OCI-LY1 (cell line): ENCODE measurements around the gene ROR1.

Source experiments
- H2AFZ ChIP-seq: fragments of 200-600 bp; sonication (generic), shearing (Covaris generic); 2 replicates; pipeline ENCODE4 v1.6.0; 2014; ENCODE audit warnings: antibody characterized with exemption, mild to moderate bottlenecking, low read length
- H3F3A ChIP-seq: fragments of 200-600 bp; sonication (generic), shearing (Covaris generic); 2 replicates; pipeline ENCODE4 v1.6.0; 2014; ENCODE audit warnings: mild to moderate bottlenecking, antibody characterized with exemption, low read length, moderate library complexity; ENCODE audit not compliant: insufficient read depth
- H3K27ac ChIP-seq: fragments of 200-600 bp; sonication (generic); 2 replicates; pipeline ENCODE4 v1.5.1; 2014; ENCODE audit warnings: low read length, mixed run types, mild to moderate bottlenecking, low read depth; ENCODE audit not compliant: poor library complexity, severe bottlenecking
- H3K27me3 ChIP-seq: fragments of 200-600 bp; sonication (generic); 2 replicates; pipeline ENCODE4 v1.6.0; 2014; ENCODE audit warnings: antibody characterized with exemption, mild to moderate bottlenecking, low read length, moderate library complexity; ENCODE audit not compliant: insufficient read depth
- H3K36me3 ChIP-seq: fragments of 200-600 bp; sonication (generic); 2 replicates; pipeline ENCODE4 v1.6.1; 2014; ENCODE audit warnings: mild to moderate bottlenecking, antibody characterized with exemption, low read length, moderate library complexity, mixed read lengths; ENCODE audit not compliant: insufficient read depth
- H3K4me1 ChIP-seq: fragments of 200-600 bp; sonication (generic); 2 replicates; pipeline ENCODE4 v1.5.1; 2014; ENCODE audit warnings: mild to moderate bottlenecking, low read length, moderate library complexity; ENCODE audit not compliant: insufficient read depth, severe bottlenecking
- H3K4me2 ChIP-seq: fragments of 200-600 bp; sonication (generic), shearing (Covaris generic); 2 replicates; pipeline ENCODE4 v1.6.1; 2014; ENCODE audit warnings: low read length
- H3K4me3 ChIP-seq: fragments of 200-600 bp; sonication (generic); 2 replicates; pipeline ENCODE4 v1.5.1; 2014; ENCODE audit warnings: low read length, low read depth, mild to moderate bottlenecking, mixed read lengths; ENCODE audit not compliant: poor library complexity, severe bottlenecking
- H3K79me2 ChIP-seq: fragments of 200-600 bp; shearing (Covaris generic); 2 replicates; pipeline ENCODE4 v1.6.1; 2016; ENCODE audit warnings: mixed run types, low read length, mixed read lengths; ENCODE audit not compliant: insufficient read depth
- H3K9ac ChIP-seq: fragments of 200-600 bp; sonication (generic), shearing (Covaris generic); 2 replicates; pipeline ENCODE4 v1.6.1; 2014; ENCODE audit warnings: mild to moderate bottlenecking, low read length, mixed read lengths
- H3K9me2 ChIP-seq: fragments of 200-600 bp; sonication (generic), shearing (Covaris generic); 2 replicates; pipeline ENCODE4 v1.6.1; 2014; ENCODE audit warnings: low read depth, mild to moderate bottlenecking, low read length, mixed read lengths
- H3K9me3 ChIP-seq: fragments of 200-600 bp; shearing (Covaris generic); 2 replicates; pipeline ENCODE4 v1.6.1; 2014; ENCODE audit warnings: low read length, mixed read lengths
- H4K20me1 ChIP-seq: fragments of 200-600 bp; sonication (generic), shearing (Covaris generic); 2 replicates; pipeline ENCODE4 v1.6.0; 2016; ENCODE audit warnings: mild to moderate bottlenecking, low read length; ENCODE audit not compliant: insufficient read depth
- CTCF ChIP-seq: fragments of 200-600 bp; sonication (generic), shearing (Covaris generic); IDR thresholded peaks from 2 replicates; pipeline ENCODE4 v1.5.1; 2017; ENCODE audit warnings: mild to moderate bottlenecking, antibody characterized with exemption, low read length, moderate library complexity, mixed read lengths
- EZH2 ChIP-seq: fragments of 200-600 bp; sonication (generic), shearing (Covaris generic); IDR thresholded peaks from 2 replicates; pipeline ENCODE4 v1.8.0; 2017; ENCODE audit warnings: borderline replicate concordance, mixed run types, mild to moderate bottlenecking, antibody characterized with exemption, low read length, moderate library complexity, mixed read lengths

Gene ROR1

GRCh38 chr1:63817700-63818099 is 43.9 kb downstream of the ROR1 start:
- no peak overlapping the region for H3K9ac ChIP-seq
- H3K9me3 ChIP-seq: no peaks in the 10 kb centered on the region
- H3K4me1 ChIP-seq: no peaks in the 10 kb centered on the region
- H3K79me2 ChIP-seq: no peaks in the 10 kb centered on the region
- no peak overlapping the region for H3K4me2 ChIP-seq
- no peaks in the 10 kb centered on the region for H3F3A ChIP-seq
- no peaks in the 10 kb centered on the region for H3K27me3 ChIP-seq
- H3K27ac ChIP-seq: no peak overlapping the region
- no peaks in the 10 kb centered on the region for H4K20me1 ChIP-seq
- H3K36me3 ChIP-seq: no peaks in the 10 kb centered on the region
- no peak overlapping the region for H3K4me3 ChIP-seq
- no peak overlapping the region for H2AFZ ChIP-seq
- no peaks in the 10 kb centered on the region for H3K9me2 ChIP-seq
- TF ChIP-seq CTCF (no peak), EZH2 (no peak)

- Histone ChIP-seq H3K79me2 (no peaks in the 10 kb centered on the region), H4K20me1 (no peaks in the 10 kb centered on the region), H3K4me1 (no peaks in the 10 kb centered on the region), H3K27me3 (no peaks in the 10 kb centered on the region), H3K36me3 (no peaks in the 10 kb centered on the region), H2AFZ (no peak overlapping the region), H3K9me2 (no peaks in the 10 kb centered on the region), H3F3A (no peaks in the 10 kb centered on the region), H3K4me3 (no peak overlapping the region), H3K9me3 (no peaks in the 10 kb centered on the region), H3K27ac (no peak overlapping the region), H3K4me2 (no peak overlapping the region), H3K9ac (no peak overlapping the region)
- TF ChIP-seq CTCF (no peak), EZH2 (no peak)
Measured at GRCh38 chr1:63818567-63819325, 44.9 kb downstream of the ROR1 start.

GRCh38 chr1:63819795-63820194 is 46.0 kb downstream of the ROR1 start:
- Histone ChIP-seq H3K36me3 (no peaks in the 10 kb centered on the region), H4K20me1 (no peaks in the 10 kb centered on the region), H3K9ac (no peak overlapping the region), H3K27ac (no peak overlapping the region), H3K9me2 (no peaks in the 10 kb centered on the region), H3K4me2 (no peak overlapping the region), H3K79me2 (no peaks in the 10 kb centered on the region), H3K27me3 (no peaks in the 10 kb centered on the region), H3K4me1 (no peaks in the 10 kb centered on the region), H3K4me3 (no peak overlapping the region), H3F3A (no peaks in the 10 kb centered on the region), H2AFZ (no peak overlapping the region), H3K9me3 (no peaks in the 10 kb centered on the region)
- no peak for TF ChIP-seq CTCF
- no peak for TF ChIP-seq EZH2
